A673 (cell line): ENCODE data around the gene SCMH1. TPM values are rescaled to one million over a fixed set of nuclear protein-coding genes. Genes with fewer than 3 reads are reported as not detected.

ENCODE experiments used
- BruUV-seq: library from RNA; stranded (reverse); fragments of 400-500 nt; replicated peaks from 2 replicates; lab custom pipeline; 2021; lab: Mats Ljungman, UMichigan
- CTCF ChIA-PET: fragments of 300-600 bp; sonication (Branson Sonifier 250); formaldehyde crosslinking; loops from one replicate; lab custom pipeline; 2022; ENCODE audit warnings: antibody characterized with exemption; lab: Charles Lee
- POLR2A ChIA-PET: fragments of 300-600 bp; sonication (Branson Sonifier 250); formaldehyde crosslinking; loops from one replicate; lab custom pipeline; 2022; ENCODE audit warnings: antibody characterized with exemption; ENCODE audit not compliant: low non-redundant PET; lab: Charles Lee
- DNase-seq: peaks from one replicate; pipeline ENCODE4 v3.0.0-alpha.2; 2015; ENCODE audit warnings: low spot score
- H3K27ac ChIP-seq: fragments of 200-600 bp; sonication (generic); 2 replicates; pipeline ENCODE4 v1.5.1; 2016; ENCODE audit warnings: mixed run types, low read depth, mild to moderate bottlenecking, mixed read lengths, antibody characterized with exemption, low read length; ENCODE audit not compliant: poor library complexity, severe bottlenecking
- H3K27me3 ChIP-seq: fragments of 200-600 bp; sonication (generic); replicated peaks from 2 replicates; pipeline ENCODE4 v1.6.1; 2017; ENCODE audit warnings: mixed run types, low read depth, mild to moderate bottlenecking, mixed read lengths, antibody characterized with exemption, low read length; ENCODE audit not compliant: insufficient read depth, poor library complexity
- H3K36me3 ChIP-seq: fragments of 200-600 bp; sonication (generic); 2 replicates; pipeline ENCODE4 v1.6.1; 2016; ENCODE audit warnings: mixed run types, mild to moderate bottlenecking, mixed read lengths, antibody characterized with exemption, low read length; ENCODE audit not compliant: insufficient read depth, poor library complexity, severe bottlenecking
- H3K4me1 ChIP-seq: fragments of 200-600 bp; sonication (generic); 2 replicates; pipeline ENCODE4 v1.6.1; 2017; ENCODE audit warnings: mixed run types, mild to moderate bottlenecking, mixed read lengths, antibody characterized with exemption, low read length; ENCODE audit not compliant: insufficient read depth, poor library complexity, severe bottlenecking
- H3K4me3 ChIP-seq: fragments of 200-600 bp; sonication (generic); 2 replicates; pipeline ENCODE4 v1.5.1; 2016; ENCODE audit warnings: low read depth, mixed run types, mild to moderate bottlenecking, mixed read lengths, low read length; ENCODE audit not compliant: poor library complexity, severe bottlenecking
- H3K9me3 ChIP-seq: fragments of 200-600 bp; sonication (generic); 2 replicates; pipeline ENCODE4 v1.6.1; 2016; ENCODE audit warnings: mixed run types, low read depth, mild to moderate bottlenecking, mixed read lengths, antibody characterized with exemption, low read length; ENCODE audit not compliant: poor library complexity, severe bottlenecking
- CTCF ChIP-seq: fragments of 300-800, 200-600 bp; sonication (generic); conservative IDR thresholded peaks from 2 replicates; pipeline ENCODE4 v1.5.1; 2017; ENCODE audit warnings: low read depth, mild to moderate bottlenecking, antibody characterized with exemption, low read length, moderate library complexity, mixed read lengths
- EZH2 ChIP-seq: fragments of 200-600 bp; sonication (generic); IDR thresholded peaks from 2 replicates; pipeline ENCODE4 v1.6.1; 2017; ENCODE audit warnings: borderline replicate concordance, low read depth, mild to moderate bottlenecking, mixed read lengths, antibody characterized with exemption, low read length; ENCODE audit not compliant: poor library complexity, severe bottlenecking
- intact Hi-C: fragments of 100-400 bp; cut with micrococcal nuclease; formaldehyde crosslinking; loops from one replicate; pipeline ENCODE4 v1.10.0; 2022; ENCODE audit not compliant: unreplicated experiment
- total RNA-seq: library from RNA; stranded (reverse); gene quantifications from 2 replicates; pipeline ENCODE4 v1.2.3, GENCODE V29; 2021

Gene SCMH1
- total RNA-seq, 1 experiment from 2014 or later, result 30.4 TPM

- CTCF ChIA-PET, result no interaction called here
- no peaks in the 10 kb centered on the region for H3K36me3 ChIP-seq
- H3K4me1 ChIP-seq, result peaks cover 5% of the 10 kb centered on the region
- BruUV-seq, result no TSS peak
- intact Hi-C loops, result no loop called here
- no peak overlapping the region for H3K27ac ChIP-seq
- H3K27me3 ChIP-seq, result no peaks in the 10 kb centered on the region
- POLR2A ChIA-PET, result no interaction called here
- no peak for DNase-seq
- no peak overlapping the region for H3K4me3 ChIP-seq
- TF ChIP-seq CTCF (no peak), EZH2 (no peak)
- H3K9me3 ChIP-seq, result no peaks in the 10 kb centered on the region
Observed at GRCh38 chr1:41225495-41225894, 16.6 kb downstream of the SCMH1 start.

DNA sequence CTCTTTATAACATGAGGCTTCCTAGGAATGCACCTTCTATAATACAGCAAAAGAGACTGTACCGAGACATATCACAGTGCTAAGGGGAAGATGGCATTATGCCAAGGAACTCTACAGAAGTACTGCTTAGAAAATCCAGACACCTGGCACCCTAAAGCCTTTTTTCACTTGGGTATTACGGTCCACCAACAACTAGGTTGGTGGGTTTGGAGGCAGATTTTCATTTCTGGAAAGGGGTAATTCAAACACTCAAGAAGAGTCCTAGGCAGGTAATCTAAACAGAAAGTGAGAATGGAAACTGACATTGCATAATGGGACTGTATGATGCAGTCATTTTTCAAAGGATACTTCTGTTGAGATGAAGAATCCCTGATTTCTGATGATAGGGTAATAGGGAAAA is 19.6 kb downstream of the SCMH1 start:
- no peaks in the 10 kb centered on the region for H3K9me3 ChIP-seq
- CTCF ChIA-PET, result no interaction called here
- no peaks in the 10 kb centered on the region for H3K36me3 ChIP-seq
- DNase-seq, result no peak
- no peak overlapping the region for H3K4me3 ChIP-seq
- intact Hi-C loops, result no loop called here
- no peak overlapping the region for H3K27ac ChIP-seq
- POLR2A ChIA-PET, result no interaction called here
- H3K4me1 ChIP-seq, result peaks cover 5% of the 10 kb centered on the region
- H3K27me3 ChIP-seq, result no peaks in the 10 kb centered on the region
- BruUV-seq, result no TSS peak
- no peak for TF ChIP-seq EZH2
- TF ChIP-seq CTCF, result no peak

GRCh38 chr1:41221995-41222394 is 20.1 kb downstream of the SCMH1 start:
- no peak overlapping the region for H3K27ac ChIP-seq
- TF ChIP-seq CTCF, result no peak
- no peak for TF ChIP-seq EZH2
- ChIA-PET POLR2A (no interaction called here), CTCF (no interaction called here)
- H3K36me3 ChIP-seq, result no peaks in the 10 kb centered on the region
- H3K9me3 ChIP-seq, result no peaks in the 10 kb centered on the region
- H3K27me3 ChIP-seq, result no peaks in the 10 kb centered on the region
- intact Hi-C loops, result no loop called here
- H3K4me3 ChIP-seq, result no peak overlapping the region
- peaks cover 5% of the 10 kb centered on the region for H3K4me1 ChIP-seq
- no TSS peak for BruUV-seq
- DNase-seq, result no peak
